Measurements from ENCODE around the gene TTC17. TPM values are rescaled to one million over a fixed set of nuclear protein-coding genes. Genes with fewer than 3 reads are reported as not detected.

The TTC17 gene
- polyA plus RNA-seq, 3 donors = 34.7 to 82.5 (median 40.8) TPM

DNA sequence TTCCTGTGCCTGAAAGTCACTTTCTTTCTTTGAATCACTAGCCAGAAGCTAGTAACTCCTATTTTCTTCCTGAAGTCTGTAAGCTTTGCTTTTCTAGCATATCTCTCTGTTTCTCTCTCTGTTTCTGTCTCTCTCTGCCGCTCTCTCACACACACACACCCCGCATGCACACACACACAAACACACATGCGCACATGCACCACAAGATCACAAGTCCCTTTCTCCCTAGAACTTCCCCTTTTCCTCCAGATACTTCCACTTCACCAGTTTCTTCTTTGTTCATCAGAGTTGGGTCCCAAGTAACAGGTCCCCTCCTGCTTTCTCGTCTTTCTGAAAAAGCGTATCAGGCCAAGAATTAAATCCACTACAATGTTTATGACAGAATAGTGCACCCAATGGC lies 173.3 kb downstream of the TTC17 start:
- no peaks in the 10 kb centered on the region for H3K4me1 Mint-ChIP-seq
- no peaks in the 10 kb centered on the region for H3K4me1 ChIP-seq (ENCODE audit: control insufficient read depth in 1 of 2, insufficient read depth in 2 of 2, low read length in 2 of 2)
- intact Hi-C loops (cut with micrococcal nuclease) = no loop called here
- peaks cover 0 to 5% of the 10 kb centered on the region in 2 donors for H3K27me3 ChIP-seq (ENCODE audit: control insufficient read depth in 2 of 2, insufficient read depth in 2 of 2, low read length in 2 of 2)
- TF ChIP-seq, protein P1, sequence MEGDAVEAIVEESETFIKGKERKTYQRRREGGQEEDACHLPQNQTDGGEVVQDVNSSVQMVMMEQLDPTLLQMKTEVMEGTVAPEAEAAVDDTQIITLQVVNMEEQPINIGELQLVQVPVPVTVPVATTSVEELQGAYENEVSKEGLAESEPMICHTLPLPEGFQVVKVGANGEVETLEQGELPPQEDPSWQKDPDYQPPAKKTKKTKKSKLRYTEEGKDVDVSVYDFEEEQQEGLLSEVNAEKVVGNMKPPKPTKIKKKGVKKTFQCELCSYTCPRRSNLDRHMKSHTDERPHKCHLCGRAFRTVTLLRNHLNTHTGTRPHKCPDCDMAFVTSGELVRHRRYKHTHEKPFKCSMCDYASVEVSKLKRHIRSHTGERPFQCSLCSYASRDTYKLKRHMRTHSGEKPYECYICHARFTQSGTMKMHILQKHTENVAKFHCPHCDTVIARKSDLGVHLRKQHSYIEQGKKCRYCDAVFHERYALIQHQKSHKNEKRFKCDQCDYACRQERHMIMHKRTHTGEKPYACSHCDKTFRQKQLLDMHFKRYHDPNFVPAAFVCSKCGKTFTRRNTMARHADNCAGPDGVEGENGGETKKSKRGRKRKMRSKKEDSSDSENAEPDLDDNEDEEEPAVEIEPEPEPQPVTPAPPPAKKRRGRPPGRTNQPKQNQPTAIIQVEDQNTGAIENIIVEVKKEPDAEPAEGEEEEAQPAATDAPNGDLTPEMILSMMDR (IDR thresholded peaks at IDR 0.05) = no peak
- no peak for DNase-seq
- H2AFZ ChIP-seq (ENCODE audit: insufficient read depth, low read depth, low read length, poor library complexity, severe bottlenecking) = no peak overlapping the region
- no peaks in the 10 kb centered on the region for H3K9me3 ChIP-seq (replicated peaks in 1 of 2; ENCODE audit: control insufficient read depth in 1 of 2, insufficient read depth in 1 of 2, low read length in 2 of 2)
- no peak overlapping the region for H3K4me3 ChIP-seq (replicated peaks in 1 of 3; ENCODE audit: low read depth in 2 of 3, low read length in 3 of 3)
- no peaks in the 10 kb centered on the region for H4K20me1 ChIP-seq (ENCODE audit: insufficient read depth, low read length)
- no peak overlapping the region for H3K27ac ChIP-seq (ENCODE audit: low read depth in 1 of 2, low read length in 2 of 2)
- no peak overlapping the region for H3K9ac ChIP-seq (ENCODE audit: insufficient read depth, low read length, poor library complexity, severe bottlenecking)
- no peaks in the 10 kb centered on the region for H3K36me3 ChIP-seq (replicated peaks in 1 of 2; ENCODE audit: control insufficient read depth in 1 of 2, insufficient read depth in 2 of 2, low read length in 2 of 2)
- H3K79me2 ChIP-seq (ENCODE audit: insufficient read depth, low read length) = no peaks in the 10 kb centered on the region
- H3K27me3 Mint-ChIP-seq (ENCODE audit: low read depth in 3 of 3) = peaks cover 6 to 13% (median 8%) of the 10 kb centered on the region in 3 donors
- 83% methylated on average over 5 of the region's 5 CpGs for WGBS (ENCODE audit: insufficient coverage)
- peaks cover 0 to 6% (median 2%) of the 10 kb centered on the region in 7 donors for H3K9me3 Mint-ChIP-seq
- no peak overlapping the region for H3K4me2 ChIP-seq (replicated peaks; ENCODE audit: extremely low read depth, low read length, poor library complexity, severe bottlenecking)
- no peaks in the 10 kb centered on the region for H3K36me3 Mint-ChIP-seq
- H3K4me3 Mint-ChIP-seq = no peak overlapping the region
- no peak overlapping the region for H3K27ac Mint-ChIP-seq

DNA sequence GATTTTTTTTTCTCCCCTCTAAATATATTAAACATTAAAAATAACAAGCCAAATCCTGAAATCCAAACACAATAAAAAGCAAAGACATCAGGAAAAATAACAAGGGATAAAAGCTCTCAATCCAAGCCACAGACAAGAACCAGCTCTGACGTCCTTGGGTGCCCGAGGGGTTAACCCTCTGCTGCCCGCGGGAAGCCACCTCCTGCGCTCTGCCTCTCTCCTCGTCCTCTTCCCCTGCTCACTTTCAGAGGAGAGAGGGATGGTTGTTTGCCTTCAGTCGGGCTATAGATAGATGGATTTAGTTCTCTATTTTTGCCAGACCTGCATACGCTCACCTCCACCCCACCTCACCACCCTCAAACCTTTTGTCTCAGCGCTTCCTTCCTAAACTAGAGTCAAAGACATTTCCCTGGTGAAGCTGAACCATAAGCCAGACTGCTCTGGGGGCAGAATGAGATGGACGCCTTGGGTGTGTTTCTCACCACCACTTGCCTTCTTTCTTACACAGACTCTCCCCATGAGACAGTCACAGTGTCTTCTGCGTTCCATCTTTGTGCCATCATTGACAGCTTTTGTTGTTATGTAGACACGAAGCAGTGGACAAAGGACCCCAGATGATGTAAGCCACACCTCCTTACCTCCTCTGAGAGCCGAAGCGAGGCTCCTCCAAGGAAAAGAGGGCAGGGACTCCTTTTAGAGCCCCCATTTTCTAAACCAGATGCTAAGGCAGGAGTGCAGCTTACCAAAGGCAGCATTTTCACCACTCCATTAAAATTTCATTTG lies 179.3 kb downstream of the TTC17 start:
- intact Hi-C loops (cut with micrococcal nuclease) = no loop called here
- Histone ChIP-seq H3K4me3 (replicated peaks in 1 of 3; ENCODE audit: low read depth in 2 of 3, low read length in 3 of 3) (no peak overlapping the region), H3K27me3 (ENCODE audit: control insufficient read depth in 2 of 2, insufficient read depth in 2 of 2, low read length in 2 of 2) (peaks cover 3 to 10% of the 10 kb centered on the region in 2 donors), H3K27ac (ENCODE audit: low read depth in 1 of 2, low read length in 2 of 2) (no peak overlapping the region), H2AFZ (ENCODE audit: insufficient read depth, low read depth, low read length, poor library complexity, severe bottlenecking) (no peak overlapping the region), H3K9me3 (replicated peaks in 1 of 2; ENCODE audit: control insufficient read depth in 1 of 2, insufficient read depth in 1 of 2, low read length in 2 of 2) (no peaks in the 10 kb centered on the region), H4K20me1 (ENCODE audit: insufficient read depth, low read length) (no peaks in the 10 kb centered on the region), H3K36me3 (replicated peaks in 1 of 2; ENCODE audit: control insufficient read depth in 1 of 2, insufficient read depth in 2 of 2, low read length in 2 of 2) (no peaks in the 10 kb centered on the region), H3K4me1 (ENCODE audit: control insufficient read depth in 1 of 2, insufficient read depth in 2 of 2, low read length in 2 of 2) (no peaks in the 10 kb centered on the region), H3K79me2 (ENCODE audit: insufficient read depth, low read length) (no peaks in the 10 kb centered on the region), H3K4me2 (replicated peaks; ENCODE audit: extremely low read depth, low read length, poor library complexity, severe bottlenecking) (no peak overlapping the region), H3K9ac (ENCODE audit: insufficient read depth, low read length, poor library complexity, severe bottlenecking) (no peak overlapping the region)
- Mint-ChIP-seq H3K9me3 (peaks cover 2 to 19% (median 9%) of the 10 kb centered on the region in 7 donors), H3K27me3 (ENCODE audit: low read depth in 3 of 3) (peaks cover 16 to 34% (median 17%) of the 10 kb centered on the region in 3 donors), H3K4me3 (no peak overlapping the region), H3K4me1 (no peaks in the 10 kb centered on the region), H3K36me3 (no peaks in the 10 kb centered on the region), H3K27ac (no peak overlapping the region)
- no peak for DNase-seq
- WGBS (ENCODE audit: insufficient coverage) = 39% methylated on average over 3 of the region's 14 CpGs
- TF ChIP-seq, protein P1 (IDR thresholded peaks at IDR 0.05) = no peak

All from CD14-positive monocyte (primary cell).